Stimulated activated CD4-positive, alpha-beta T cell treated with anti-CD3 and anti-CD28 coated beads, Interleukin-1b, Interleukin-23, amount 100 ng/mL, for 24 hours (primary cell): ENCODE results near the gene MMP2.

Source experiments
- DNase-seq, 4 experiments: peaks; one replicate each; pipeline ENCODE4 v3.0.0-alpha.2; 2020; ENCODE audit warnings: low read depth in 4 of 4, low spot score in 1 of 4

Gene MMP2

GRCh38 chr16:55478827-55479429 is at the start of gene MMP2:
Gene MMP2 (plus strand): TSS chr16:55479198. CDS start chr16:55479480, 282 bp downstream.
- no peak for DNase-seq

GRCh38 chr16:55433030-55433429 is 46.0 kb upstream of the MMP2 start:
- DNase-seq: no peak

GRCh38 chr16:55433535-55433934 is 45.5 kb upstream of the MMP2 start:
- DNase-seq: no peak

- no peak for DNase-seq
Measured at GRCh38 chr16:55434000-55434399, 45.0 kb upstream of the MMP2 start.

- DNase-seq: no peak
Measured at GRCh38 chr16:55435387-55435786, 43.6 kb upstream of the MMP2 start.

GRCh38 chr16:55436587-55436986 is 42.4 kb upstream of the MMP2 start:
- no peak for DNase-seq

GRCh38 chr16:55437625-55438024 is 41.4 kb upstream of the MMP2 start:
- no peak for DNase-seq

- DNase-seq: no peak
Measured at GRCh38 chr16:55438281-55438680, 40.7 kb upstream of the MMP2 start.

- DNase-seq: no peak
Measured at GRCh38 chr16:55439101-55439690, 39.8 kb upstream of the MMP2 start.

GRCh38 chr16:55443434-55444346 is 35.3 kb upstream of the MMP2 start:
- DNase-seq: no peak

- DNase-seq: no peak
Measured at GRCh38 chr16:55444754-55445485, 34.1 kb upstream of the MMP2 start.

GRCh38 chr16:55447231-55447630 is 31.8 kb upstream of the MMP2 start:
- DNase-seq: no peak

GRCh38 chr16:55452996-55453395 is 26.0 kb upstream of the MMP2 start:
- DNase-seq: no peak

- no peak for DNase-seq
Measured at GRCh38 chr16:55453909-55454308, 25.1 kb upstream of the MMP2 start.

- no peak for DNase-seq
Measured at GRCh38 chr16:55454861-55455260, 24.1 kb upstream of the MMP2 start.

- no peak for DNase-seq
Measured at GRCh38 chr16:55462241-55462640, 16.8 kb upstream of the MMP2 start.

- DNase-seq: no peak
Measured at GRCh38 chr16:55464375-55464774, 14.6 kb upstream of the MMP2 start.

- peak; percentile 65 to 81 (median 80) for DNase-seq
Measured at GRCh38 chr16:55465077-55465896, 13.7 kb upstream of the MMP2 start.

- no peak for DNase-seq
Measured at GRCh38 chr16:55466209-55466608, 12.8 kb upstream of the MMP2 start.

- no peak for DNase-seq
Measured at GRCh38 chr16:55467898-55468297, 11.1 kb upstream of the MMP2 start.
